KMS-11 (cell line): Measurements from ENCODE around the gene TSPAN14.

Experiments
- H2AFZ ChIP-seq: fragments of 200-600 bp; sonication (generic); 2 replicates; pipeline ENCODE4 v1.6.1; 2016; ENCODE audit warnings: antibody characterized with exemption, mixed run types, low read depth
- H3K27ac ChIP-seq: fragments of 200-600 bp; sonication (generic); 2 replicates; pipeline ENCODE4 v1.6.1; 2016; ENCODE audit warnings: mild to moderate bottlenecking, mixed run types
- H3K27me3 ChIP-seq: fragments of 200-600 bp; sonication (generic); 2 replicates; pipeline ENCODE4 v1.6.1; 2017; ENCODE audit warnings: mild to moderate bottlenecking, low read depth, mixed run types, moderate library complexity; ENCODE audit not compliant: insufficient read depth
- H3K36me3 ChIP-seq: fragments of 200-600 bp; sonication (generic); 2 replicates; pipeline ENCODE4 v1.6.1; 2017; ENCODE audit warnings: mild to moderate bottlenecking, mixed run types; ENCODE audit not compliant: insufficient read depth
- H3K4me1 ChIP-seq: fragments of 200-600 bp; sonication (generic); 2 replicates; pipeline ENCODE4 v1.6.1; 2016; ENCODE audit warnings: mild to moderate bottlenecking, low read depth, mixed run types; ENCODE audit not compliant: poor library complexity, severe bottlenecking
- H3K4me2 ChIP-seq: fragments of 200-600 bp; sonication (generic); 2 replicates; pipeline ENCODE4 v1.7.0; 2016; ENCODE audit warnings: mild to moderate bottlenecking, mixed run types
- H3K4me3 ChIP-seq: fragments of 200-600 bp; sonication (generic); IDR thresholded peaks from 2 replicates; pipeline ENCODE4 v1.6.1; 2017; ENCODE audit warnings: low read depth, low read length, mixed read lengths; ENCODE audit not compliant: insufficient read depth
- H3K79me2 ChIP-seq: fragments of 200-600 bp; sonication (generic); 2 replicates; pipeline ENCODE4 v1.6.1; 2016; ENCODE audit warnings: low read depth, mixed run types; ENCODE audit not compliant: insufficient read depth
- H3K9ac ChIP-seq: fragments of 200-600 bp; sonication (generic); 2 replicates; pipeline ENCODE4 v1.6.1; 2016; ENCODE audit warnings: mild to moderate bottlenecking, mixed run types
- H4K20me1 ChIP-seq: fragments of 200-600 bp; sonication (generic); 2 replicates; pipeline ENCODE4 v1.6.1; 2016; ENCODE audit warnings: mild to moderate bottlenecking, mixed run types; ENCODE audit not compliant: insufficient read depth
- TF ChIP-seq, protein P1 (sequence below): fragments of 200-600 bp; sonication (generic); conservative IDR thresholded peaks from 2 replicates; pipeline ENCODE4 v1.6.1; 2017; ENCODE audit warnings: low read depth, mild to moderate bottlenecking, antibody characterized with exemption, low read length, moderate library complexity, mixed read lengths

TSPAN14 gene

DNA sequence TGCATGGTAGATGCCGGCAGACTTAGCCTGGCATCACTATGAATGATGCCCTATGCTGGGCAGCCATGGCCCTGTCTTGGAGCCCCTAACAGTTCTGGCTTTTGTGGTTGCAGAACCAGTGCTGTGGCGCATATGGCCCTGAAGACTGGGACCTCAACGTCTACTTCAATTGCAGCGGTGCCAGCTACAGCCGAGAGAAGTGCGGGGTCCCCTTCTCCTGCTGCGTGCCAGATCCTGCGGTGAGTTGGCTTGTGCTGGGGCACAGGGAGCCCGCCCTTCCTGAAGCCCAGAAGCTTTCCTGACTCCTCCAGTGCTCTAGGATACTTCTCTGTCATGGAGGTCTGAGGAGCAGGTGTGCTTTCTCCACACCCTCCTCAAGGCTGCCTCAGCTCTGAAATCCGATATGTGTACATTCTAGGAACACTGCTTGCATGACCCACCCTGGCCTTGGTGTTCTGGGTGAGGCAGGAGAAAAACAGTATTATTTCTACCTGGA lies 58.0 kb downstream of the TSPAN14 start:
- Histone ChIP-seq H3K27ac (no peak overlapping the region), H3K36me3 (no peaks in the 10 kb centered on the region), H4K20me1 (no peaks in the 10 kb centered on the region), H3K4me2 (no peak overlapping the region), H3K4me1 (no peaks in the 10 kb centered on the region), H2AFZ (no peak overlapping the region), H3K4me3 (no peak overlapping the region), H3K79me2 (no peaks in the 10 kb centered on the region), H3K9ac (no peak overlapping the region), H3K27me3 (no peaks in the 10 kb centered on the region)
- TF ChIP-seq, protein P1, sequence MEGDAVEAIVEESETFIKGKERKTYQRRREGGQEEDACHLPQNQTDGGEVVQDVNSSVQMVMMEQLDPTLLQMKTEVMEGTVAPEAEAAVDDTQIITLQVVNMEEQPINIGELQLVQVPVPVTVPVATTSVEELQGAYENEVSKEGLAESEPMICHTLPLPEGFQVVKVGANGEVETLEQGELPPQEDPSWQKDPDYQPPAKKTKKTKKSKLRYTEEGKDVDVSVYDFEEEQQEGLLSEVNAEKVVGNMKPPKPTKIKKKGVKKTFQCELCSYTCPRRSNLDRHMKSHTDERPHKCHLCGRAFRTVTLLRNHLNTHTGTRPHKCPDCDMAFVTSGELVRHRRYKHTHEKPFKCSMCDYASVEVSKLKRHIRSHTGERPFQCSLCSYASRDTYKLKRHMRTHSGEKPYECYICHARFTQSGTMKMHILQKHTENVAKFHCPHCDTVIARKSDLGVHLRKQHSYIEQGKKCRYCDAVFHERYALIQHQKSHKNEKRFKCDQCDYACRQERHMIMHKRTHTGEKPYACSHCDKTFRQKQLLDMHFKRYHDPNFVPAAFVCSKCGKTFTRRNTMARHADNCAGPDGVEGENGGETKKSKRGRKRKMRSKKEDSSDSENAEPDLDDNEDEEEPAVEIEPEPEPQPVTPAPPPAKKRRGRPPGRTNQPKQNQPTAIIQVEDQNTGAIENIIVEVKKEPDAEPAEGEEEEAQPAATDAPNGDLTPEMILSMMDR, result no peak

DNA sequence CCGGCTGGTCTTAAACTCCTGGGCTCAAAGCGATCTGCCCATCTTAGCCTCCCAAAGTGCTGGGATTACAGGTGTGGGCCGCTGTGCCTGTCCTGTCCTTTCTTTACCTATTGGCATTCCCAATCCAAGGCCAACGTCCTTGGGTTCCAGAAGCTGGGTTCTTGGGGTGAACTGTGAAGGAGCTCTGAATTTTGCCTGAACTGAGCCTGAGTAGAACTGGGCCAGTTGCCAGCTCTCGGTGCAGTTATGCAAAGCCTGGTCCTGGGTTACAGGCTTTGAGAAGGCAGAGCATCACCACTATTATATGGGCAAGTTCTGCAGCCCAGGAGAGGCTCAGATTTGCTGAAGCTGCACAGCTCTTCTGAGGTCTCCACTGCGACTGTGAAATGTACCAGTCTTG lies 59.0 kb downstream of the TSPAN14 start:
- Histone ChIP-seq H4K20me1 (no peaks in the 10 kb centered on the region), H3K9ac (no peak overlapping the region), H3K36me3 (no peaks in the 10 kb centered on the region), H3K4me2 (no peak overlapping the region), H3K27ac (no peak overlapping the region), H2AFZ (no peak overlapping the region), H3K4me3 (no peak overlapping the region), H3K27me3 (no peaks in the 10 kb centered on the region), H3K4me1 (no peaks in the 10 kb centered on the region), H3K79me2 (no peaks in the 10 kb centered on the region)
- TF ChIP-seq, protein P1, result no peak

DNA sequence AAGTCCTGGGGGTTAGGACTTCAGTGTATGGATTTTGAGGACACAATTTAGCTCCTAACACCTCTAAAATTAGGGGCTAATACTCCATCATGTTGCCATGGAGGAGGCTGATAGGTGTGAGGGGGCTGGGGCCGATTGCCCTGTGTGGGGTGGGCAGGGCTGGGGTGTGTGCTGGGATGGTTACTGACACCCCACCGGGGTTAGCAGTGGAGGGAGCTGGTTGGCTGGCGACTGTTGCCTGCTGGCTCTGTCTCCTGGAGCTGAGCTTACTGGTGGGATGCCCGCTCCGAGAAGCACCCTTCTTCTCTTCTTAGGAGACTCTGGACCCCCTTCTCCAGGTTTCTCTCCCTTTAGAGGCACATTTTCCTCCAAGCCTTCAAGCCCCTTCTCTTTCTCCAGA lies 61.4 kb downstream of the TSPAN14 start:
- Histone ChIP-seq H3K4me3 (no peak overlapping the region), H2AFZ (no peak overlapping the region), H3K27ac (no peak overlapping the region), H3K27me3 (no peaks in the 10 kb centered on the region), H3K36me3 (no peaks in the 10 kb centered on the region), H3K4me1 (peaks cover 19% of the 10 kb centered on the region), H3K79me2 (no peaks in the 10 kb centered on the region), H3K4me2 (no peak overlapping the region), H3K9ac (no peak overlapping the region), H4K20me1 (no peaks in the 10 kb centered on the region)
- TF ChIP-seq, protein P1, result no peak

DNA sequence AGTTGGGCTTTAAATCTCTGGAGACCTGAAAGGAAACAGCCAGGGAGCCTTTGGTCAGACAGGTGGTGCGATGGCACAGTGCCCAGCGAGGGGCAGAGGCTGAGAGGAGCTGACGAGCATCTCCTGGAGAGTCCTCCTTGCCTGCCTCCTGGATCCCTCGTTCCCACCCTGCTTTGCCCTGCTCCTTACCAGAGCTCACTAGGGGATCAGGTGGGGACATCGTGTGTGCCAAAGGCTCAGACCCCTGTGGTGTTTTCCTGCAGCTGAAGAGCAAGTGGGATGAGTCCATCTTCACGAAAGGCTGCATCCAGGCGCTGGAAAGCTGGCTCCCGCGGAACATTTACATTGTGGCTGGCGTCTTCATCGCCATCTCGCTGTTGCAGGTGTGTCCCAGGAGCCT lies 61.8 kb downstream of the TSPAN14 start:
- H2AFZ ChIP-seq, result no peak overlapping the region
- no peaks in the 10 kb centered on the region for H4K20me1 ChIP-seq
- peaks cover 23% of the 10 kb centered on the region for H3K4me1 ChIP-seq
- H3K4me3 ChIP-seq, result no peak overlapping the region
- no peaks in the 10 kb centered on the region for H3K79me2 ChIP-seq
- H3K4me2 ChIP-seq, result no peak overlapping the region
- no peaks in the 10 kb centered on the region for H3K27me3 ChIP-seq
- no peak overlapping the region for H3K9ac ChIP-seq
- H3K36me3 ChIP-seq, result no peaks in the 10 kb centered on the region
- TF ChIP-seq, protein P1, result no peak
- no peak overlapping the region for H3K27ac ChIP-seq
